ENCODE data around the gene RPP14.
"Not testable (repeated sequence)": the region's sequence is repeated elsewhere in the genome, so short reads cannot be mapped to it uniquely, and the experiment has no call there.

Gene RPP14

DNA sequence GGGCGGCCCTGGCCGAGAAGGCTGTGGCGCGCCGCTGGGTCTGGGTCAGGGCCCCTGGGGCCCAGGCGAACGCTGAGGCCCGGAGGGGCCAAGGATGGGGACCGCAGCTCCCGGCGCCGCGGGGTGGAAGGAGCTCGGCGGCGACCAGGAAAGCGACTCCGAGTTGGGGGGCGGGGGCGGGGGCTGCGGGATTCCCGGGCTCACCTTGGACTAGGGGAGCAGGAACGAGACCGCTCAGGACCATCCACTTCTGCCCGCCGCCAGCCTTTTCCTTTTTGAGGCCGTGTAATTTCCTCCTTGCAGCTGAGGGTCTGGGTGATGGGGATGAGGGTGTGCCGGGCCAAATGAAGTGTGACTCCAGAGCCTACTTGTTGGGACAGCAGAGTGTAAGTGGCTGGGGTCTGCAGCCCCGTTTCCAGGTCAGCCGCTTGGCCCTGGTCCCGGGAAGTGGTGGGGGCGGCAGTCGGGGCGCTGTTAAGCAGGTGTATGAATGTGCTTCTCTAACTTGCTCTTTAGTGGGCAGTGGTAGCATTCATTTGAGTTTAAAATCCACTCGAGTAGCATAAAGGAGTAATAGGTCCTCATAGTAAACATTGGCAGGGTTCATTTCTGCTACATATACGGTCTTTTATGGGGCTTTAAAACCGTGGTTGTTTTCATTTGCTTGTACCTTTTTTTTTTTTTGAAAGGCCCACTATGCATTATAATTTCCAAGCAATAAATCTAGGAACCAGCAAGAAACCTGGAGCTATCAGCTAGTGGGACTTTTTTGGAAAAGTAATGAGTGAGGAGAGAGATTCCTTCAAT lies 27.4 kb downstream of the RPP14 start:
- no peak for DNase-seq

GRCh38 chr3:58334013-58334321 lies 27.9 kb downstream of the RPP14 start:
- no peak for DNase-seq

- DNase-seq = no peak
These were observed 28.4 kb downstream of the RPP14 start for GRCh38 chr3:58334506-58334884.

DNA sequence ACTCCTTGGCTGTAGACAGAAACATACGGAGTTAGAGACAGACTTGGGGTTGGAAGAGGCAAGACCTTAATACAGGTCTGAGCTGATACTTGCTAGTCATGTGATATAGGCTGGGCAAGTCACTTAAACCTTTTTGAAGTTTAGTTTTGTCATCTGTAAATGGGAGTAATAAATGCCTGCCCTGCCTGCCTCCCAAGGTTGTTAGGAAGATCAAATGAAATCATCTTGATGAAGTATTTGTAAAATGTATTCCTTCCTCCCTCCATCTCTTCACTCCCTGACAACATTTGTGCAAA lies 29.6 kb downstream of the RPP14 start:
- no peak for DNase-seq

DNA sequence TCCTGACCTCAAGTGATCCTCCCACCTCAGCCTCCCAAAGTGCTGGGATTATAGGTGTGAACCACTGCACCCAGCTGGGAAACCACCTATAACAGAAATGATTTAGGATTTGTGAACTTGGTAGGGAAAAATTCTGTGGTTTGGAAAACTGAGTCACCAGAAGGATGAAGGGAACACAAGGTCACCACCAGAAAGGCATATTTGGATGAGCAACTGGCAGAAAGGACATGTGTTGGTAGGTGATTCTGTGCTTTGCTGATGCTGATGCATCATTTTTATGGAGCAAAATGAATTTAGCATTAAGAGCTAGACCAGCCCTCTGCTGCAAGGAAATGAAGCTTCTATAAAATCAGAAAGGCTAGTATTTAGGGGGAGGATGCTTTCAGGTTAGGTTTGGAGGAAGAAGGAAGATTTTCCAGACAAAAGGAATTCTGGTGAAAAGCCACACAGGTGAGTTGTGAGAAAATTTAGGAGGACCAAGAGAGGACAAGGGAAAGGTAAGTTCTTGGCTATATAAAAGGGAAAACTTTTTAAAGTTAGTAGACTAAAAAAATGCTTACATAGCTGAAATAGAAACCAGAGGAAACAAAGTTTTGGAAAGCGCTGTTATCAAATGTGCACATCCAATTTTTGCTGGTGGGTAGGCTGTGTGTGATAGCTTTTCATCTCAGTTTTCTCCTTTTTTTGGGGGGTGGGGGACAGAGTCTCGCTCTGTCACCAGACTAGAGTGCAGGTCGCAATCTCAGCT lies 30.3 kb downstream of the RPP14 start:
- DNase-seq = no peak

DNA sequence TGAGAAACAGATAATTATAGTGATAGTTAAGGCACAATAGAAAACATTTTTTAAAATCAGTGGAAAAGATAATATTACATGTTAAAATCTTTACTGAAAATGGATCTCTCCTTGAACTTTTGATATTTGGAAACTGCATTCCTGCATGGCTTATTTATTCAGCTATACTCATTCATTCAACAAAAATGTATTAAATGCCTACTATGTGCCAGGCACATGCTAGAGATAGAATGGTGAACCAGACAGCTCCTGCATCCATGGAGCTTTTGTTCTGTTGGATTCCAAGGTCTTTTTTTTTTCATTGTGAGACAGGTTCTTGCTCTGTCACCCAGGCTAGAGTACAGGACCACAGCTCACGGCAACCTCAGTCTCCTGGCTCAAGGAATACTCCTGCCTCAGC lies 31.1 kb downstream of the RPP14 start:
- DNase-seq = no peak

DNA sequence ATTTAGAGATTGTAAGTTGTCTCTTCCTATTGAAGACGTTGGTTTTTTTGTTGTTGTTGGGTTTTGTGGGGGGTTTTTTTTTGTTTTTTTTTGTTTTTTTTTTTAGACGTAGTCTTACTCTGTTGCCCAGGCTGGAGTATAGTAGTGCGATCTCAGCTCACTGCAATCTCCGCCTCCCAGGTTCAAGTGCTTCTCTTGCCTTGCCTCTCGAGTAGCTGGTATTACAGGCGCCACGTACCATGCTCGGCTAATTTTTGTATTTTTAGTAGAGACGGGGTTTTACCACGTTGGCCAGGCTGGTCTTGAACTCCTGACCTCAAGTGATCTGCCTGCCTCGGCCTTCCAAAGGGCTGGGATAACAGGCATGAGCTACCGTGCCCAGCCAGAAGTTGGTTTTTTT lies 33.1 kb downstream of the RPP14 start:
- DNase-seq = not testable (repeated sequence)

DNA sequence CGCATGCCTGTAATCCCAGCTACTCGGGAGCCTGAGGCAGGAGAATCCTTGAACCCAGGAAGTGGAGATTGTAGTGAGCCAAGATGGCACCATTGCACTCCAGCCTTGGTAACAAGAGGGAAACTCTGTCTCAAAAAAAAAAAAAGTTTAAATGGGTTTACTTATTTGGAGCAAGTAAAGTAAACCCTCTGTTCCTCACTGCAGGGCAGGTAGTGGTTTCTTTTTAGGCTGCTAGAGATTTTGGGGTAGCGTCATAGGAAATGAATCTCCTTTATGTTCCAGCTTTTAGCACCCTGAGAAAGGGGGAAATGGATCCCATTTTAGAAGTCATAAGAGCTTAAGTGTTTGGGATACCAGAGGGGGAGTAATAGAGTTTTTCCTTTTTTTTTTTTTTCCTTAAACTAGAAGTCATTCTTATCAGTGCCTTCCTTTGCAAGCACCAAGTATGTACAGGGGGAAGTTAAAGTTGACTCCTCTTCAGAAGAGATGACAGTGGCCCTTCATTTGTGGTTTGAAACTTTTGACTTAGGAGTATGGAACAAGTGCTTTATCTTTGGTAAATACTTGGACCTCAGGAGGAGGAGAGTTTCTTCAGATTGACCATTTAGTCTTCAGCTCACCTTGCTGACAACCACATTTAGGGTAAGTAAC lies 34.7 kb downstream of the RPP14 start:
- no peak for DNase-seq

DNA sequence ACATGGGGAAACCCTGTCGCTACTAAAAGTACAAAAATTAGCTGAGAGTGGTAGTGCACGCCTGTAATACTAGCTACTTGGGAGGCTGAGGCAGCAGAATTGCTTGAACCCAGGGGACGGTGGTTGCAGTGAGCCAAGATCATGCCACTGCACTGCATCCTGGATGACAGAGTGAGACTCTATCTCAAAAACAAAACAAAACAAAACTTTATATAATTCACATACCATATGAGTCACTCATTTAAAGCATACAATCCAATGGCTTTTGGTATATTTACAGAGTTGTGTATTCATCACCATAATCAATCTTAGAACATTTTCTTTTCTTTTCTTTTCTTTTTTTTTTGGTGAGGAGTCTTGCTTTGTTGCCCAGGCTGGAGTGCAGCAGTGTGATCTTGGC lies 35.3 kb downstream of the RPP14 start:
- DNase-seq = no peak

- DNase-seq = no peak
These were observed 36.6 kb downstream of the RPP14 start for GRCh38 chr3:58342676-58343075.

GRCh38 chr3:58345457-58345856 lies 39.4 kb downstream of the RPP14 start:
- DNase-seq = no peak

GRCh38 chr3:58346368-58346767 lies 40.3 kb downstream of the RPP14 start:
- no peak for DNase-seq

- no peak for DNase-seq
These were observed 41.9 kb downstream of the RPP14 start for GRCh38 chr3:58347984-58348383.

DNA sequence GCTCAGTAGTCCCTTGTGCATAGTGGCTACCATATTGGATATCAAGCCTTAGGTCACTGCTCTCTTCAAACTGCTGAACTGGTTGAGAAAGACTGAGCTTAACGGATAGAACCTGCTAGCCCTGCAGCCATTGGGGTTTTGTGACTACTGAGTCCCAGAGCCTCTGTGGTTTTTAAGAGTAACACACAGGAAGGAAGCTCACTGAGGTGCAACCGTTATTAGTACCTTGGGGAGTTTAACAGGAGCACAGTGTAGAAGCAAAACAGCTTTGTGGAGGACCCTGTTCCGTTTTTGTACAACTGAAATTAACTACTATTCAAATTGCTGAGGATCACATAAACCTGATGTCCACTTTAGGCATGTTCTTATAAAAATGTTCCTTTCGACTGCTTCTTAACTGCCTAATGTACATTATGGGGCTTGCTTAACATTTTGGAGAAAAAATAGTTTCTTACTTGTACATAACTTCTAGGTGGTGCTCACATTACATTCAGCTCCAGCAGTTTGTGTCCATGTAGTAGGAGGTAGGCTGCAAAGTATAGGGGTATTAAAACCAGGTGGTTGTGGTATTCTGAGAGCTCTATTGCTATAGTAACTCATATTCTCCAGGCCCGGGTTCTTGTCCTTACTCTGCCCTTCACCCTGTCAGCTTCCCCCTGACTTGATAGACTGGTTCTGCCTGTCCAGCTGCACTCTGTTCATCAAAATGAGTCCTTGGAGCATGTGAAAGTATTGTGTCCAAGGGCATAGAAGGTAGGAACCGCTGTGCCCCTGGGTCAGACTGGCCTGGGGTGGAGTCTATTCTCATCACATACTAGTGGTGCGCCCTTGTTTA lies 44.0 kb downstream of the RPP14 start:
- DNase-seq = no peak

GRCh38 chr3:58350627-58351013 lies 44.6 kb downstream of the RPP14 start:
- no peak for DNase-seq

DNA sequence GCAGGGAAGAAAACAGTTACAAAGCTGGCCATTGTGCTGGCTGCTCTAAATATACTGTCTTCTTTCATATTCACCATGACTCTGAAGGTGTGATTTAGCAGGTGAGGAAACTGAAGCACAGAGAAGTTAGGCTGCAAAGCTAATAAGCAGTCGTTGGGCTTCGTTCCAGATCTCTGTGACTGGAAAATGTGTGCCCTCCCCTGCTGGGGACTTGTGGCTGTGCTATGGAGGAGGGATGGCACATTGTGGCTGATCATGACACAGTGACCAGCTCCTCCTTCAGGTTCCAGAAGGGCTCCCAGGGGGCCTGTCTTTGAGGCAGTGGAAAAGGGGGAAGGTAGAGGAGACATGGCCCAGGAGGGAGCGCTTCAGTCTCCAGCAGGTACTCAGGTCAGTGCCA lies 45.9 kb downstream of the RPP14 start:
- DNase-seq = no peak

- DNase-seq = no peak
These were observed 46.6 kb downstream of the RPP14 start for GRCh38 chr3:58352626-58353025.

GRCh38 chr3:58353722-58354553 lies 47.9 kb downstream of the RPP14 start:
- DNase-seq = no peak

- DNase-seq = no peak
These were observed 49.1 kb downstream of the RPP14 start for GRCh38 chr3:58355179-58355578.

- no peak for DNase-seq
These were observed 50.0 kb downstream of the RPP14 start for GRCh38 chr3:58356054-58356453.

DNA sequence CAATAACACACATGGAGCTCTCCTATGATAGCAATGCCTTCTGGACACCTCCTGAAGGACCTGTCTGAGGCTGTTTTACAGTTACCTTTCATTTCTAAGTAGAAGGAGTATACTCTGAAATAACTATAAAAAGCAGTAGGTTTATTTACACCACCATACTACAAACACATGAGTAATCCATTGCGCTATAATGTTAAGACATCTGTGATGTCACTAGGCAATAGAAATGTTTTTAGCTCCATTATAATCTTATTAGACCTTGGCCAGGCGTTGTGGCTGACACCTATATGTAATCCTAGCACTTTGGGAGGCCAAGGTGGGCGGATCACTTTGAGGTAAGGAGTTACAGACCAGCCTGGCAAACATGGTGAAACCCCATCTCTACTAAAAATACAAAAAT lies 51.4 kb downstream of the RPP14 start:
- DNase-seq = no peak

- DNase-seq = no peak
These were observed 52.0 kb downstream of the RPP14 start for GRCh38 chr3:58358092-58358491.

DNA sequence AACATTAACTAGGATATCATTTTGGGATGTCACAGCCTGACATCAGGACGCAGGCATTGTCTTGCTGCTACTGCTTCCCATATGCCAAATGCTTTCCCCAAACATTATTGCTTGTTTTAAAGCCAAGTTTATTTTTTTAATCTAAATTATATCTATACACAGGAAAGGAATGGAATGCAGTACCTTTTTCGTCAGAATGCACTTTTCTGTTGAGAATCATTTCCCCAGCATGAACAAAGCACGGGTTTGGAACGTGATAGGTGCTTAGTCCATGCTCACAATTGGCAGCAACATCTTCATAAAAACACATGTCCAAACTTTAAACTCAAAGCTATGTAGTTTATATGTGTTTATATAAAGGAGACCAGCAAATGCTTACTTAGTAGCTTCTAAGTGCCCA lies 52.8 kb downstream of the RPP14 start:
- DNase-seq = no peak
